ENCODE results near the gene CTNNA2. TPM values are rescaled to one million over a fixed set of nuclear protein-coding genes. Genes with fewer than 3 reads are reported as not detected.

Gene CTNNA2
- total RNA-seq, 1 experiment from 2014 or later, result 0.54 TPM

DNA sequence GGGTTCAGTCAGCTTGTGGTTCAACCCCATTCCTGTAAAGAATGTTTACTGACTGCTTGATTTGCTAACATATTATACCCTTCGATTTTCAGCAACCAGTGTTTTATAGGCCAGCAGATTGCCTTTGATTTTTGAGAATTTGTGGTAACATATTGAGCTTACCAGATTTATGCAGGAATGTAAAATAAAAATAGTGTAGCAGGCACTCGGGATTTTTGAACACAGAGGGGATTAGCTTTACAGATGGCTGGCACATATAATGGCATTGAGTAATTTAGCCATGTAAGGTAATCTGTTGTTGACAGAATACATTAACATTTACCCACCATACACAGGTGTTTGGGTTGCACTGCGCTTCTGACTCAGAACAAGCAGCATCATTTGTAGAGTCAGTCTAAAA is 437.7 kb downstream of the CTNNA2 start:
- in situ Hi-C loops (cut with HindIII; ENCODE audit: low pct_unique_long_range_greater_than_20kb, low sequenced_read_pairs) (no loop called here), intact Hi-C loops (cut with micrococcal nuclease; ENCODE audit: unreplicated experiment) (no loop called here)
- Histone ChIP-seq H3K4me1 (ENCODE audit: control insufficient read depth, insufficient read depth, low read length) (no peaks in the 10 kb centered on the region), H3K27me3 (ENCODE audit: control insufficient read depth, insufficient read depth, low read length) (no peaks in the 10 kb centered on the region), H3K27ac (ENCODE audit: low read length) (no peak overlapping the region), H3K4me3 (ENCODE audit: low read depth in 2 of 2, low read length in 2 of 2) (no peak overlapping the region), H3K9me3 (ENCODE audit: control insufficient read depth, insufficient read depth, low read depth, low read length) (no peaks in the 10 kb centered on the region), H3K36me3 (ENCODE audit: control insufficient read depth, insufficient read depth, low read length) (no peaks in the 10 kb centered on the region)
- ChIA-PET POLR2A (no interaction called here), CTCF (no interaction called here)
- TF ChIP-seq POLR2AphosphoS5 (IDR thresholded peaks at IDR 0.05; ENCODE audit: low read depth, low read length) (no peak), TCF7L2 (IDR thresholded peaks at IDR 0.05; ENCODE audit: low read depth, low read length) (no peak)
- TF ChIP-seq, protein P1, sequence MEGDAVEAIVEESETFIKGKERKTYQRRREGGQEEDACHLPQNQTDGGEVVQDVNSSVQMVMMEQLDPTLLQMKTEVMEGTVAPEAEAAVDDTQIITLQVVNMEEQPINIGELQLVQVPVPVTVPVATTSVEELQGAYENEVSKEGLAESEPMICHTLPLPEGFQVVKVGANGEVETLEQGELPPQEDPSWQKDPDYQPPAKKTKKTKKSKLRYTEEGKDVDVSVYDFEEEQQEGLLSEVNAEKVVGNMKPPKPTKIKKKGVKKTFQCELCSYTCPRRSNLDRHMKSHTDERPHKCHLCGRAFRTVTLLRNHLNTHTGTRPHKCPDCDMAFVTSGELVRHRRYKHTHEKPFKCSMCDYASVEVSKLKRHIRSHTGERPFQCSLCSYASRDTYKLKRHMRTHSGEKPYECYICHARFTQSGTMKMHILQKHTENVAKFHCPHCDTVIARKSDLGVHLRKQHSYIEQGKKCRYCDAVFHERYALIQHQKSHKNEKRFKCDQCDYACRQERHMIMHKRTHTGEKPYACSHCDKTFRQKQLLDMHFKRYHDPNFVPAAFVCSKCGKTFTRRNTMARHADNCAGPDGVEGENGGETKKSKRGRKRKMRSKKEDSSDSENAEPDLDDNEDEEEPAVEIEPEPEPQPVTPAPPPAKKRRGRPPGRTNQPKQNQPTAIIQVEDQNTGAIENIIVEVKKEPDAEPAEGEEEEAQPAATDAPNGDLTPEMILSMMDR (IDR thresholded peaks at IDR 0.05), result no peak
- TF ChIP-seq, protein P2, sequence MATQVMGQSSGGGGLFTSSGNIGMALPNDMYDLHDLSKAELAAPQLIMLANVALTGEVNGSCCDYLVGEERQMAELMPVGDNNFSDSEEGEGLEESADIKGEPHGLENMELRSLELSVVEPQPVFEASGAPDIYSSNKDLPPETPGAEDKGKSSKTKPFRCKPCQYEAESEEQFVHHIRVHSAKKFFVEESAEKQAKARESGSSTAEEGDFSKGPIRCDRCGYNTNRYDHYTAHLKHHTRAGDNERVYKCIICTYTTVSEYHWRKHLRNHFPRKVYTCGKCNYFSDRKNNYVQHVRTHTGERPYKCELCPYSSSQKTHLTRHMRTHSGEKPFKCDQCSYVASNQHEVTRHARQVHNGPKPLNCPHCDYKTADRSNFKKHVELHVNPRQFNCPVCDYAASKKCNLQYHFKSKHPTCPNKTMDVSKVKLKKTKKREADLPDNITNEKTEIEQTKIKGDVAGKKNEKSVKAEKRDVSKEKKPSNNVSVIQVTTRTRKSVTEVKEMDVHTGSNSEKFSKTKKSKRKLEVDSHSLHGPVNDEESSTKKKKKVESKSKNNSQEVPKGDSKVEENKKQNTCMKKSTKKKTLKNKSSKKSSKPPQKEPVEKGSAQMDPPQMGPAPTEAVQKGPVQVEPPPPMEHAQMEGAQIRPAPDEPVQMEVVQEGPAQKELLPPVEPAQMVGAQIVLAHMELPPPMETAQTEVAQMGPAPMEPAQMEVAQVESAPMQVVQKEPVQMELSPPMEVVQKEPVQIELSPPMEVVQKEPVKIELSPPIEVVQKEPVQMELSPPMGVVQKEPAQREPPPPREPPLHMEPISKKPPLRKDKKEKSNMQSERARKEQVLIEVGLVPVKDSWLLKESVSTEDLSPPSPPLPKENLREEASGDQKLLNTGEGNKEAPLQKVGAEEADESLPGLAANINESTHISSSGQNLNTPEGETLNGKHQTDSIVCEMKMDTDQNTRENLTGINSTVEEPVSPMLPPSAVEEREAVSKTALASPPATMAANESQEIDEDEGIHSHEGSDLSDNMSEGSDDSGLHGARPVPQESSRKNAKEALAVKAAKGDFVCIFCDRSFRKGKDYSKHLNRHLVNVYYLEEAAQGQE (IDR thresholded peaks at IDR 0.05; ENCODE audit: insufficient read depth in 1 of 2, low read depth in 2 of 2, low read length in 1 of 2), result no peak
- DNase-seq (ENCODE audit: low read depth, low spot score) (no peak), ATAC-seq (no peak)
- BruUV-seq (replicated peaks), result no TSS peak

DNA sequence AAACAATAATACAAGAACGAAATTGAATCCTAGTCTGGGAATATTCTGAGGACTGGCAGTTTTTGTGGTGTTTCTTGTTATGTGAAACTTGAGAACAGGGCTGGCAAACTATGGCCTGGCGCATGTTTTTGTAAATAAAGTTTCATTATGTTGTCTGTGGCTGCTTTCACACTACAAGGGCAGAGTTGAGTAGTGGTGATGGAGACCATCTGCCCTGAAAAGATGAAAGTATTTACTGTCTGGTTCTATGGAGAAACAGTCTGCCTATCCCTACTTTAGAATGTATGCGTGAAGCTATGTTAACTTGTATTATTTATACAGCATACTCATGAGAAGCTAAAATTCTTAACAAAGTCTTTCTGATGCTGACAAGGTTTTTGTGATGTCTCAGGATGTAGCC is 439.8 kb downstream of the CTNNA2 start:
- ChIA-PET POLR2A (no interaction called here), CTCF (no interaction called here)
- H3K27ac ChIP-seq (ENCODE audit: low read length), result no peak overlapping the region
- DNase-seq (ENCODE audit: low read depth, low spot score) (no peak), ATAC-seq (no peak)
- TF ChIP-seq, protein P2 (IDR thresholded peaks at IDR 0.05; ENCODE audit: insufficient read depth in 1 of 2, low read depth in 2 of 2, low read length in 1 of 2), result no peak
- TF ChIP-seq, protein P1 (IDR thresholded peaks at IDR 0.05), result no peak
- TF ChIP-seq POLR2AphosphoS5 (IDR thresholded peaks at IDR 0.05; ENCODE audit: low read depth, low read length) (no peak), TCF7L2 (IDR thresholded peaks at IDR 0.05; ENCODE audit: low read depth, low read length) (no peak), SIN3A (IDR thresholded peaks at IDR 0.05; ENCODE audit: borderline replicate concordance, insufficient read depth, low read depth, low read length) (no peak)
- in situ Hi-C loops (cut with HindIII; ENCODE audit: low pct_unique_long_range_greater_than_20kb, low sequenced_read_pairs) (no loop called here), intact Hi-C loops (cut with micrococcal nuclease; ENCODE audit: unreplicated experiment) (no loop called here)
- no peak overlapping the region for H3K4me3 ChIP-seq (ENCODE audit: low read depth in 2 of 2, low read length in 2 of 2)
- BruUV-seq (replicated peaks), result no TSS peak
- H3K4me1 ChIP-seq (ENCODE audit: control insufficient read depth, insufficient read depth, low read length), result no peaks in the 10 kb centered on the region
- H3K9me3 ChIP-seq (ENCODE audit: control insufficient read depth, insufficient read depth, low read depth, low read length), result no peaks in the 10 kb centered on the region
- no peaks in the 10 kb centered on the region for H3K36me3 ChIP-seq (ENCODE audit: control insufficient read depth, insufficient read depth, low read length)
- H3K27me3 ChIP-seq (ENCODE audit: control insufficient read depth, insufficient read depth, low read length), result no peaks in the 10 kb centered on the region

Measured in Panc1 (cell line).